RKO (cell line): ENCODE measurements around the gene TCERG1L.
"Not testable (repeated sequence)": the region's sequence is repeated elsewhere in the genome, so short reads cannot be mapped to it uniquely, and the experiment has no call there.

ENCODE experiments used
- DNase-seq: peaks from one replicate; pipeline ENCODE4 v3.0.0-alpha.2; 2016; ENCODE audit warnings: low spot score

TCERG1L gene

GRCh38 chr10:131184503-131184902, 127.0 kb downstream of the TCERG1L start:
- DNase-seq, result no peak

- no peak for DNase-seq
Measured at GRCh38 chr10:131183546-131184045, 127.9 kb downstream of the TCERG1L start.

- no peak for DNase-seq
Measured at GRCh38 chr10:131181456-131181855, 130.1 kb downstream of the TCERG1L start.

GRCh38 chr10:131180740-131181415, 130.6 kb downstream of the TCERG1L start:
- no peak for DNase-seq

- DNase-seq, result no peak
Measured at GRCh38 chr10:131180086-131180485, 131.4 kb downstream of the TCERG1L start.

- DNase-seq, result no peak
Measured at GRCh38 chr10:131179361-131179760, 132.2 kb downstream of the TCERG1L start.

GRCh38 chr10:131178521-131179331, 132.8 kb downstream of the TCERG1L start:
- DNase-seq, result no peak

GRCh38 chr10:131177431-131178327, 133.8 kb downstream of the TCERG1L start:
- DNase-seq, result no peak

GRCh38 chr10:131176907-131177306, 134.6 kb downstream of the TCERG1L start:
- no peak for DNase-seq

GRCh38 chr10:131176324-131176723, 135.2 kb downstream of the TCERG1L start:
- DNase-seq, result not testable (repeated sequence)

- DNase-seq, result no peak
Measured at GRCh38 chr10:131175891-131176290, 135.6 kb downstream of the TCERG1L start.

- DNase-seq, result no peak
Measured at GRCh38 chr10:131174651-131175540, 136.6 kb downstream of the TCERG1L start.

GRCh38 chr10:131174211-131174565, 137.3 kb downstream of the TCERG1L start:
- no peak for DNase-seq

- DNase-seq, result no peak
Measured at GRCh38 chr10:131173484-131174210, 137.9 kb downstream of the TCERG1L start.

- no peak for DNase-seq
Measured at GRCh38 chr10:131172433-131172832, 139.1 kb downstream of the TCERG1L start.

- DNase-seq, result no peak
Measured at GRCh38 chr10:131169146-131169545, 142.4 kb downstream of the TCERG1L start.

GRCh38 chr10:131168238-131168875, 143.2 kb downstream of the TCERG1L start:
- DNase-seq, result no peak

GRCh38 chr10:131167036-131167860, 144.3 kb downstream of the TCERG1L start:
- no peak for DNase-seq

GRCh38 chr10:131166486-131166885, 145.0 kb downstream of the TCERG1L start:
- DNase-seq, result no peak
